ENCODE data around the gene CHORDC1.
A peak's percentile ranks its signal among the peaks of the same experiment; 100 is the strongest.
"Not testable (repeated sequence)": the region's sequence is repeated elsewhere in the genome, so short reads cannot be mapped to it uniquely, and the experiment has no call there.

The CHORDC1 gene

DNA sequence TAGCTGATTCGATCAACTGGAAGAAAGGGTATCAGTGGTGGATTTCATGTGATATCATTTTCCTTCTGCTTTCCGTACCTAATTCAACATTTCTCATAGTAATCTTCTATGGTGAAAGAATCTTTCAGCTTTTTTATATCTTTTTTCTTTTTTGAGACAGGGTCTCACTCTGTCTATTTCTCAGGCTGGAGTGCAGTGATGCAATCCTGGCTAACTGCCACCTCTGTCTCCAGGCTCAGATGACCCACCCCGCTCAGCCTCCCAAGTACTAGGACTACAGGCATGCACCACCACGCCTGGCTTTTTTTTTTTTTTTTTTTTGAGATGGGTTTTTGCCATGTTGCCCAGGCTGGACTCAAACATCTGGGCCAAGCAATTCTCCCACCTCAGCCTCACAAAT, 18.6 kb upstream of the CHORDC1 start:
- H3K4me3 ChIP-seq (ENCODE audit: low read length) = no peak overlapping the region
- WGBS (ENCODE audit: insufficient coverage, insufficient read length) = no CpG with 5 or more reads among the region's 4 CpGs
- DNase-seq (ENCODE audit: low read depth, low spot score) = no peak
- no peak overlapping the region for H3K27ac ChIP-seq (ENCODE audit: low read length)
- H3K9me3 ChIP-seq (ENCODE audit: control insufficient read depth, insufficient read depth, low read length) = no peaks in the 10 kb centered on the region
- no peaks in the 10 kb centered on the region for H3K27me3 ChIP-seq (ENCODE audit: control insufficient read depth, insufficient read depth, low read length)
- peaks cover 2% of the 10 kb centered on the region for H3K4me1 ChIP-seq (ENCODE audit: control insufficient read depth, insufficient read depth, low read length)
- H3K36me3 ChIP-seq (ENCODE audit: control insufficient read depth, insufficient read depth, low read length) = no peaks in the 10 kb centered on the region

DNA sequence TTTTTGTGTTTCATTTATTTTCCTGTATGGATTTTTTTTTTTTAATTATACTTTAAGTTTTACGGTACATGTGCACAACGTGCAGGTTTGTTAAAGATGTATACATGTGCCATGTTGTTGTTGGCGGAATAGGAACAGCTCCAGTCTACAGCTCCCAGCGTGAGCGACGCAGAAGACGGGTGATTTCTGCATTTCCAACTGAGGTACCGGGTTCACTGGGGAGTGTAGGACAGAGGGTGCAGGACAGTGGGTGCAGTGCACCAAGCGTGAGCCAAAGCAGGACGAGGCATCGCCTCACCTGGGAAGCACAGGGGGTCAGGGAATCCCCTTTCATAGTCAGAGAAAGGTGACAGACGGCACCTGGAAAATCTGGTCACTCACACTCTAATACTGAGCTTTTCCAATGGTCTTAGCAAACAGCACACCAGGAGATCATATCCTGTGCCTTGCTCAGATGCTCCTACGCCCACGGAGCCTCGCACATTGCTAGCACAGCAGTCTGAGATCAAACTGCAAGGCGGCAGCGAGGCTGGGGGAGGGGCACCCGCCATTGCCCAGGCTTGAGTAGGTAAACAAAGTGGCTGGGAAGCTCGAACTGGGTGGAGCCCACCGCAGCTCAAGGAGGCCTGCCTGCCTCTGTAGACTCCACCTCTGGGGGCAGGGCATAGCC, 17.3 kb upstream of the CHORDC1 start:
- H3K27ac ChIP-seq (ENCODE audit: low read length); H3K36me3 ChIP-seq (ENCODE audit: control insufficient read depth, insufficient read depth, low read length); DNase-seq (ENCODE audit: low read depth, low spot score); H3K9me3 ChIP-seq (ENCODE audit: control insufficient read depth, insufficient read depth, low read length); H3K4me3 ChIP-seq (ENCODE audit: low read length); H3K4me1 ChIP-seq (ENCODE audit: control insufficient read depth, insufficient read depth, low read length); H3K27me3 ChIP-seq (ENCODE audit: control insufficient read depth, insufficient read depth, low read length): not testable (repeated sequence)
- WGBS (ENCODE audit: insufficient coverage, insufficient read length) = no CpG with 5 or more reads among the region's 20 CpGs

DNA sequence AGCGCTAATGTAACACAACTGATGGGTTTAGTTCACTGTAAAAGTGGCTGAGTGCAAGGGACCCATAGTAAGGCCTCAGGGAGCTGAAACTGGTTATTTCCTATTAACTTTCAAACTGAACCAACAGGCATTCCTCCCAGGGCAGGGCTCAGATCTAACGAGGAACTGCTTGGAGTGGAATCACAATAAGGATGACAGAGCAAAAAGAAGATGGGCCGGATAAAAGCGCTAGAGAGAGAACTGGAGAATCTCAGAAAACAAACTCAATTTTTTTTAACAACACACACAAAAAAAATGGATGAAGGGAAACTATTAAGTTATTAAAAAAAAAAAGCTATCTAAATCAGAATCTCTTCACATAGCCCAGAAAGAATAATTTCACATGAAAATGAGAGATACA, 14.2 kb upstream of the CHORDC1 start:
- no peak for DNase-seq (ENCODE audit: low read depth, low spot score)
- Histone ChIP-seq H3K4me1 (ENCODE audit: control insufficient read depth, insufficient read depth, low read length) (peaks cover 2% of the 10 kb centered on the region), H3K9me3 (ENCODE audit: control insufficient read depth, insufficient read depth, low read length) (no peaks in the 10 kb centered on the region), H3K27ac (ENCODE audit: low read length) (no peak overlapping the region), H3K36me3 (ENCODE audit: control insufficient read depth, insufficient read depth, low read length) (no peaks in the 10 kb centered on the region), H3K4me3 (ENCODE audit: low read length) (no peak overlapping the region), H3K27me3 (ENCODE audit: control insufficient read depth, insufficient read depth, low read length) (no peaks in the 10 kb centered on the region)
- no CpG with 5 or more reads among the region's 4 CpGs for WGBS (ENCODE audit: insufficient coverage, insufficient read length)

DNA sequence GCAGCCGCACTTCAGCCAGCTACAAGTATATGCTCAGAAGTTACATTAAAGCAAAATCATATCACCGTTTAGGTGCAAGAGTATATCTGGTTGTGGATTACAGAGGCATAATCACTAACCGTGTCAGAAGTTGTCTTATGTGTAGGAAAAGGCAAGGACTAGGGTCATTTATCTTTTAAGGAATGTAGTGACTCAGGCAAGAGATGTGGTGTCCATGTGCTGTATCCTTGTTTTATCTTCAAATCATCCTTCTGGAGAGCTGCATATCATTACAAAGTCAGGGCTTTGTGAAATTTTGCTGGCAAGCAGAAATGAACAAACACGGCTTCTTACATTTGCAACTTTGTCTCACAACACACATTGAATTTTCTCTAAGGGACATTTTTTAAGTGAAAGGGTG, 12.7 kb upstream of the CHORDC1 start:
- no CpG with 5 or more reads among the region's 4 CpGs for WGBS (ENCODE audit: insufficient coverage, insufficient read length)
- no peaks in the 10 kb centered on the region for H3K36me3 ChIP-seq (ENCODE audit: control insufficient read depth, insufficient read depth, low read length)
- no peaks in the 10 kb centered on the region for H3K27me3 ChIP-seq (ENCODE audit: control insufficient read depth, insufficient read depth, low read length)
- H3K4me3 ChIP-seq (ENCODE audit: low read length) = no peak overlapping the region
- no peak for DNase-seq (ENCODE audit: low read depth, low spot score)
- H3K27ac ChIP-seq (ENCODE audit: low read length) = no peak overlapping the region
- H3K4me1 ChIP-seq (ENCODE audit: control insufficient read depth, insufficient read depth, low read length) = peaks cover 2% of the 10 kb centered on the region
- H3K9me3 ChIP-seq (ENCODE audit: control insufficient read depth, insufficient read depth, low read length) = no peaks in the 10 kb centered on the region

DNA sequence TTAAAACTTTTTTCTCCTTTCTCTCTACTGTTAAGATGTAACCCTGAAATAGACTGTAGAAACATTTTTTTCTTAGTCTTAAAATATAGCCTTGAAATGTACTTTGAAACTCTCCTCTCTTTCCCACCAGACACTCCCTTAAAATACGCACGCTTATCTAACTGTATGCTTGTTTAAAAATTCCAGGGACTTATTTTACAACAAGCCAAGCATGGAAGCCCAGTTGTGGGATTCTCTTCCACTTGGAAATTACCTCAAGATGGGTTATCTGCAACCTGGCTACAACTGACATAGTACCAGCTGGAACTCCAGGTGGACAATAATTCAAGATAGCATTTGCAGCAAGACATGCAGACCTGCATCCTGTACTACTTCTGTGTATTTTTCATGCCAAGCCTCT, 12.1 kb upstream of the CHORDC1 start:
- Histone ChIP-seq H3K9me3 (ENCODE audit: control insufficient read depth, insufficient read depth, low read length) (no peaks in the 10 kb centered on the region), H3K27me3 (ENCODE audit: control insufficient read depth, insufficient read depth, low read length) (no peaks in the 10 kb centered on the region), H3K4me1 (ENCODE audit: control insufficient read depth, insufficient read depth, low read length) (peaks cover under 1% of the 10 kb centered on the region), H3K36me3 (ENCODE audit: control insufficient read depth, insufficient read depth, low read length) (no peaks in the 10 kb centered on the region), H3K27ac (ENCODE audit: low read length) (no peak overlapping the region), H3K4me3 (ENCODE audit: low read length) (no peak overlapping the region)
- no peak for DNase-seq (ENCODE audit: low read depth, low spot score)
- no CpG with 5 or more reads among the region's 2 CpGs for WGBS (ENCODE audit: insufficient coverage, insufficient read length)

DNA sequence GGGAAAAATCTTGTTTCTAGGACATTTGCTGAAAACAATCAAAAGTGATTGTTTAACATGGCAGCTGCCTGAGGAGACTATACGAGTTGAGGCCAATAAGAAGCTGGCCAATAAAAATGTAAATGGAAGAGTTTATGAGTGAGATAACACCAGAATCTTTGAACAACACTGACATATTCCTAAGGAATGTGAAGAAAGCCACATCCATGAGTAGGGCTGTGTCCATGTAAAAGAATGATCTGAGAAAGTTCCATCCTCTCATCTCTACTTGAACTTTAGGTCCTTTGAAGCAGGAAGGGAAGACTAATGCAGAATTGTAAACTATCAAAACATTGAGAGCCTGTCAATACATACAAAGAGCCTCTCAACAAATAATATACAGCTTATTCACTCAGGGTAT, 6.9 kb upstream of the CHORDC1 start:
- H3K4me1 ChIP-seq (ENCODE audit: control insufficient read depth, insufficient read depth, low read length) = no peaks in the 10 kb centered on the region
- H3K4me3 ChIP-seq (ENCODE audit: low read length) = no peak overlapping the region
- H3K27me3 ChIP-seq (ENCODE audit: control insufficient read depth, insufficient read depth, low read length) = no peaks in the 10 kb centered on the region
- DNase-seq (ENCODE audit: low read depth, low spot score) = no peak
- no peaks in the 10 kb centered on the region for H3K9me3 ChIP-seq (ENCODE audit: control insufficient read depth, insufficient read depth, low read length)
- no peaks in the 10 kb centered on the region for H3K36me3 ChIP-seq (ENCODE audit: control insufficient read depth, insufficient read depth, low read length)
- no peak overlapping the region for H3K27ac ChIP-seq (ENCODE audit: low read length)
- WGBS (ENCODE audit: insufficient coverage, insufficient read length) = no CpG with 5 or more reads among the region's 1 CpG

DNA sequence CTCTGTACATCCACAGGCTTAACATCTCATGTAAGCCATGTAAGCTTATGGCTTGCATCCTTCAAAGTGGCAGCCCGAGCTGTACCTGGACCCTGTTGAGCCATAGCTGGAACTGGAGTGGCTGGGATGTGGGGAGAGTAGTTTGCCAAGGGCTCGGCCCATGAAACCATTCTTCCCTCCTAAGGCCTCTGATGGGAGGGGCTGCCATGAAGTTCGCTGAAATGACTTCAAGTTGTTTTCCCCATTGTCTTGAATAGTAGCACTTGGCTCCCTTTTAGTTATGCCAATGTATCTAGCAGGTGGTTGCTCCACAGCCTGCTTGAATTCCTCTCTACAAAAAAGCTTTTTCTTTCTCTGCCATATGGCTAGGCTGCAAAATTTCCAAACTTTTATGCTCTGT, 5.2 kb upstream of the CHORDC1 start:
- Histone ChIP-seq H3K4me3 (ENCODE audit: low read length) (no peak overlapping the region), H3K9me3 (ENCODE audit: control insufficient read depth, insufficient read depth, low read length) (no peaks in the 10 kb centered on the region), H3K27ac (ENCODE audit: low read length) (no peak overlapping the region), H3K4me1 (ENCODE audit: control insufficient read depth, insufficient read depth, low read length) (no peaks in the 10 kb centered on the region), H3K36me3 (ENCODE audit: control insufficient read depth, insufficient read depth, low read length) (no peaks in the 10 kb centered on the region), H3K27me3 (ENCODE audit: control insufficient read depth, insufficient read depth, low read length) (no peaks in the 10 kb centered on the region)
- DNase-seq (ENCODE audit: low read depth, low spot score) = no peak
- no CpG with 5 or more reads among the region's 3 CpGs for WGBS (ENCODE audit: insufficient coverage, insufficient read length)

DNA sequence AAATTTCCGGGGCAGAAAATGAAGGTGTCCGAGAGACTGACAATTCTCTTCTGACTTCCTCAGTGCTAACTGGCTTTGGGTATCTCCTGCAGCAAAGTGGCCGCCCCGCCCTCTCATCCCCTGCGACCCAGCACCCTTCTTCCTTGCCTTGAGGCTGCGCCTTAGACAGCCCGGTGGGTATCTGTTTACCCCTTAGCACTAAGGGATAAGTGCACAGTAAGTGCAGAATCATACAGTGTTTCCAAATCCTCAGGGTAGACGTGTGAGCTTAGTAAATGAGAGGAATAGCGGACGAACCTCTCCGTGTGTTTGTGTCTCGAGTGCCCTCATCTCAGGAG, 368 bp upstream of the CHORDC1 start:
- no CpG with 5 or more reads among the region's 12 CpGs for WGBS (ENCODE audit: insufficient coverage, insufficient read length)

DNA sequence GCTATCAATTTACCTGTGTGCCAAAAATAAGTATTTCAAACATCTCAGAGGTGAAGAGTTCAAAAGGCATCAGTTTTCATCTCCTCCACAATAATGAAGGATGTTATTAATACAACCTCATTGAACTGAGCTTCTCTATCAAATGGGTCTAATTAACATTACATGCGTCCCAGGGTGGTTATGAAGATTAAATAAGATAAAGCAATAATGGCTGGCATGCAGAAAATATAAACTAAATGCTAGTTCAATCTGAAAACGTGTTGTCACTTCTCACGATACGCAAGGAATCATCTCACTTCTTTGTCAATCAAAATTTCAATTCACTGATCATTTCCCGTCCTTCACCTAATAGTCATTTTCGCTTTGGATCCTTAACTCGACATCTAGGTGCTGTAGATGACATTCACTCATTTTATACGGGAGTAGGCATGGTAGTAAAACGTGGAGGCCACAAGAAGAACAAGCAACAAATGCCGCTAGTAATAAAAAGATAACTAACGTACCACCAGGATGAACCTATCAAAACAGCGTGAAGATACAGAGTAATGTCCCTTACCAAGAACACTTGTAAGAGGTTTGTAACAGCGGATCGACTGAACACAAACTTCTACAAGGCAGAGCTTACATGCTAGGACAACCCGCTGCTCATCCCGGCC, 918 bp downstream of the CHORDC1 start:
- no peaks in the 10 kb centered on the region for H3K27me3 ChIP-seq (ENCODE audit: control insufficient read depth, insufficient read depth, low read length)
- no peak for DNase-seq (ENCODE audit: low read depth, low spot score)
- H3K36me3 ChIP-seq (ENCODE audit: control insufficient read depth, insufficient read depth, low read length) = no peaks in the 10 kb centered on the region
- WGBS (ENCODE audit: insufficient coverage, insufficient read length) = no CpG with 5 or more reads among the region's 16 CpGs
- no peak overlapping the region for H3K27ac ChIP-seq (ENCODE audit: low read length)
- no peaks in the 10 kb centered on the region for H3K9me3 ChIP-seq (ENCODE audit: control insufficient read depth, insufficient read depth, low read length)
- H3K4me1 ChIP-seq (ENCODE audit: control insufficient read depth, insufficient read depth, low read length) = no peaks in the 10 kb centered on the region
- peak overlapping the region; percentile 57 for H3K4me3 ChIP-seq (ENCODE audit: low read length)

More for the DNA sequence above, 368 bp upstream of the CHORDC1 start:
- no peaks in the 10 kb centered on the region for H3K36me3 ChIP-seq (ENCODE audit: control insufficient read depth, insufficient read depth, low read length)
- H3K27me3 ChIP-seq (ENCODE audit: control insufficient read depth, insufficient read depth, low read length) = no peaks in the 10 kb centered on the region
- no peak for DNase-seq (ENCODE audit: low read depth, low spot score)
- H3K4me3 ChIP-seq (ENCODE audit: low read length) = peak overlapping the region; percentile 57; the same call in 1 of the 2 replicates
- H3K9me3 ChIP-seq (ENCODE audit: control insufficient read depth, insufficient read depth, low read length) = no peaks in the 10 kb centered on the region
- no peaks in the 10 kb centered on the region for H3K4me1 ChIP-seq (ENCODE audit: control insufficient read depth, insufficient read depth, low read length)
- H3K27ac ChIP-seq (ENCODE audit: low read length) = no peak overlapping the region

DNA sequence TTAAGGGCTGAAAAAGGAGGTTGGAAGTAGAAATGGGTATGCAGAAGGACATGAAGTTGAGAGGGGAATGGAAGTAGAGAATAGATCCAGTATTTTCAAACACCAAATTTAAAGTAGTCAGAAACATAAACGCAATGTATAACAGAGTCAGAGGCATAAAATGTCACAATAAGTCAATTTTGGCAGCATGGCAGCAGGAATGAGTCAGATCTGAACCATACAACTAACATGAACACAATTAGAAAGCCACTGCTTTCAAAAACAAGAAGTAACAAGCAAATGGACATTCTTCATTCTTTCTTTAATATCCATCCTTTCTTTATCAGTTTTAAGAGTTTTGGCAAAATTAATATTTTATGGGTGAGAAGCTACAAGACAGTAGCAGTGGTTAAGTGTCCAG, 2.5 kb downstream of the CHORDC1 start:
- no peak for DNase-seq (ENCODE audit: low read depth, low spot score)
- no CpG with 5 or more reads among the region's 1 CpG for WGBS (ENCODE audit: insufficient coverage, insufficient read length)
- Histone ChIP-seq H3K27ac (ENCODE audit: low read length) (no peak overlapping the region), H3K4me3 (ENCODE audit: low read length) (no peak overlapping the region), H3K36me3 (ENCODE audit: control insufficient read depth, insufficient read depth, low read length) (no peaks in the 10 kb centered on the region), H3K27me3 (ENCODE audit: control insufficient read depth, insufficient read depth, low read length) (no peaks in the 10 kb centered on the region), H3K9me3 (ENCODE audit: control insufficient read depth, insufficient read depth, low read length) (no peaks in the 10 kb centered on the region), H3K4me1 (ENCODE audit: control insufficient read depth, insufficient read depth, low read length) (no peaks in the 10 kb centered on the region)

DNA sequence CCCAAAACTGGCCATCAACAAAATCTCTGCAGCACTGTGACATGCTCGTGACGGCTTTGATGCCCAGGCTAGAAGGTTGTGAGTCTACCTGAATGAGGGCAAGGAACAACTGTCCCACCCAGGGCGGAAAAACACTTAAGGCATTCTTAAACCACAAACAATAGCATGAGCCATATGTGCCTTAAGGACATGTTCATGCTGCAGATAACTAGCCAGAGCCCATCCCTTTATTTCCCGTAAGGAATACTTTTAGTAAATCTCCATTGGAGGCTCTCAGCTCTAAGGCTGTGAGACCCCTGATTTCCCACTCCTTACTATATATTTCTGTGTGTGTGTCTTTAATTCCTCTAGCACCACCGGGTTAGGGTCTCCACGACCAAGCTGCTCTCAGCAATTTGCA, 3.4 kb downstream of the CHORDC1 start:
- Histone ChIP-seq H3K4me1 (ENCODE audit: control insufficient read depth, insufficient read depth, low read length) (no peaks in the 10 kb centered on the region), H3K4me3 (ENCODE audit: low read length) (no peak overlapping the region), H3K9me3 (ENCODE audit: control insufficient read depth, insufficient read depth, low read length) (no peaks in the 10 kb centered on the region), H3K27me3 (ENCODE audit: control insufficient read depth, insufficient read depth, low read length) (no peaks in the 10 kb centered on the region), H3K27ac (ENCODE audit: low read length) (no peak overlapping the region), H3K36me3 (ENCODE audit: control insufficient read depth, insufficient read depth, low read length) (no peaks in the 10 kb centered on the region)
- DNase-seq (ENCODE audit: low read depth, low spot score) = no peak
- WGBS (ENCODE audit: insufficient coverage, insufficient read length) = no CpG with 5 or more reads among the region's 6 CpGs
